NCI-H128 (cell line): Measurements from ENCODE around the gene THAP12.
"Not testable (repeated sequence)": the region's sequence is repeated elsewhere in the genome, so short reads cannot be mapped to it uniquely, and the experiment has no call there.

Experiments used
- DNase-seq: peaks from one replicate; lab custom pipeline; 2025; ENCODE audit not compliant: unreplicated experiment; lab: John Stamatoyannopoulos, UW

THAP12 gene, protein sequence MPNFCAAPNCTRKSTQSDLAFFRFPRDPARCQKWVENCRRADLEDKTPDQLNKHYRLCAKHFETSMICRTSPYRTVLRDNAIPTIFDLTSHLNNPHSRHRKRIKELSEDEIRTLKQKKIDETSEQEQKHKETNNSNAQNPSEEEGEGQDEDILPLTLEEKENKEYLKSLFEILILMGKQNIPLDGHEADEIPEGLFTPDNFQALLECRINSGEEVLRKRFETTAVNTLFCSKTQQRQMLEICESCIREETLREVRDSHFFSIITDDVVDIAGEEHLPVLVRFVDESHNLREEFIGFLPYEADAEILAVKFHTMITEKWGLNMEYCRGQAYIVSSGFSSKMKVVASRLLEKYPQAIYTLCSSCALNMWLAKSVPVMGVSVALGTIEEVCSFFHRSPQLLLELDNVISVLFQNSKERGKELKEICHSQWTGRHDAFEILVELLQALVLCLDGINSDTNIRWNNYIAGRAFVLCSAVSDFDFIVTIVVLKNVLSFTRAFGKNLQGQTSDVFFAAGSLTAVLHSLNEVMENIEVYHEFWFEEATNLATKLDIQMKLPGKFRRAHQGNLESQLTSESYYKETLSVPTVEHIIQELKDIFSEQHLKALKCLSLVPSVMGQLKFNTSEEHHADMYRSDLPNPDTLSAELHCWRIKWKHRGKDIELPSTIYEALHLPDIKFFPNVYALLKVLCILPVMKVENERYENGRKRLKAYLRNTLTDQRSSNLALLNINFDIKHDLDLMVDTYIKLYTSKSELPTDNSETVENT

DNA sequence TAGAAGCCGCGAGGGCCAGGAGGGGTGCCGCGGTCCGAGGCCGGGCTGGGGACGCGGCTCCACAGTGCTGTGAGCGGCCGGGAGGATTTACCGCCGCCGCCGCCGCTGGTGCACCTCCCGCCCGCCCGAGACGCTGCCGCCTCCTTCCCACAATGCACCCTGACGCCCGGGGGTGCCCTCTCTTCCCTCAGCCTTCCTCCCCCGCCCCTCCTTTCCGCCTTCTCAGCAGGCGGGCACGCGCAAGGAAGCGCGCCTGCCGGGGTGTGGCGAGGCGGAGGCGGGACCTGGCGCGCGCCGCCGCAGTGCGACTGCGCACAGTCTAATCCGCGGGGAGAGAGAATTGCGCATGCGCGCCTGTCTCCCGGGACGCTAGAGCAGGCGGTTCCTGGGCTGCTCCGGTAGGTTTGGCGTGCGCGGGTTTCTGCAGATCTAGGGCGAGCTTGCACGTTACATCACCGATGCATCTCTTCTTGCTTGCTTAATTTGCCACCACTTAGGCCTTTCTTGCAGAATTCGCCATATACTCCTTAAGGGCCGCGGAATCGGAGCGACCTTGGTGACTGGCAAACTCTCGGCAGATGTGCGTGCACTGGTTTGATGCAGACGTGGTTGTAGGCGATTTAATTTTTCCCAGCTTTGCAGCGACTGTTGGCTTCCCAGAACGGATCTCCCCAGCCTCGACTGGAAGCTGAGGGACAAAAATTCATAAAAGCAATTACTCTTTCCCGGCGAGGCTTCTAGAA lies at the start of gene THAP12, which contains the start of gene GVQW3:
TSS of gene THAP12 (minus strand) at position 156 of the 743 bp plus-strand sequence. CDS start 296 bp downstream, outside the sequence.
TSS of gene GVQW3 (plus strand) at position 347 of the 743 bp plus-strand sequence. CDS start 506 bp downstream, outside the sequence.
- peak; percentile 92 for DNase-seq

DNA sequence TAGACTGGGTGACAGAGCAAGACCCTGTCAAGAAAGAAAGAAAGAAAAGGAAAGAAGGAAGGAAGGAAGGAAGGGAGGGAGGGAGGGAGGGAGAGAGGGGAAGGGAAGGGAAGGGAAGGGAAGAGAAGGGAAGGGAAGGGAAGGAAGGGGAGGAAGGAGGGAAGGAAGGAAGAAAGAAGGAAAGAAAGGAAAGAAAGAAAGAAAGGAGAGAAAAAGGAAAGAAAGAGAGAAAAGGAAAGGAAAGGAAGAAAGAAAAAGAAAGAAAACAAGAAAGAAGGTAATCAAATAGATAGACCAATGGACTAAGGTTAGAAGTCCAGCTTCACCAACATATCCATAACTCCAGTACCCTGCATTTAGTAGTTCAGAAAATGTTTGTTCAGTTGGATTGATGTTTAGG lies 45.7 kb upstream of the THAP12 start:
- no peak for DNase-seq

DNA sequence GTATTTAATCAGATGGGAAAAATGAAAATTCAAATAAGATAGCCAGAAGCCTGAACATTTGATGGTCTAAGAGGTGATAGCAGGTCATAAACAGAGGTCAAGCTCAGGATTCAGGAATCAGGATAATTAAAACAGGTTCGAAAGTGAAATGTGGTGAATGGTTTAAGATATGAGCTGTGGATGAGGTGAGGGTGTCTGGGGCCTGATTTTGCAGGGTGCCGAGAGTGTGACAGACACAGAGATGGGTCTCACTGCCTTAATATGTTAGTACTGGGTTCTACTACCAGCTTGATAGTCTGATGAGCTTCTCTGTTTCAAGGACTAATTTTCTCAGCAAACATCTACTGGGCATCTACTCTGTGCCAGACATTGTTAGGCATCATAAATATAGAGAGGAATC lies 44.0 kb upstream of the THAP12 start:
- DNase-seq: no peak

DNA sequence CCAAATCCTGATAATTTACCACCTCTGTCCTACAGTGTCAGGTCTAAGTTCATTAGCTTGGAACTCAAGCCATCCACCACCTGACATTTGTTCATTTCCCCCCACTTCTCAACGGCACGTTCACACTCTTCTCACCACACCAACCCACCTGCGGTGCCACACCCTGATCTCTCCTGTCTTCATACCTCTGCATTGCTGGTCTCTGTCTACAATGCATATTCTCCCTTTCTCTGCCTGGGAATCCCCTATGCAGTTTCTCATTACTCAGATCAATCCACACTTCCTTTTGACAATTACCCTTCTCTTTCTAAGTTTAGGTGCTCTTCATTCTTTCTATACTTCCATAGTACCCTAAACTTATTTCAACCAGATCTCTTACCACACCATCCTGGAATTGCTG lies 43.4 kb upstream of the THAP12 start:
- DNase-seq: no peak

DNA sequence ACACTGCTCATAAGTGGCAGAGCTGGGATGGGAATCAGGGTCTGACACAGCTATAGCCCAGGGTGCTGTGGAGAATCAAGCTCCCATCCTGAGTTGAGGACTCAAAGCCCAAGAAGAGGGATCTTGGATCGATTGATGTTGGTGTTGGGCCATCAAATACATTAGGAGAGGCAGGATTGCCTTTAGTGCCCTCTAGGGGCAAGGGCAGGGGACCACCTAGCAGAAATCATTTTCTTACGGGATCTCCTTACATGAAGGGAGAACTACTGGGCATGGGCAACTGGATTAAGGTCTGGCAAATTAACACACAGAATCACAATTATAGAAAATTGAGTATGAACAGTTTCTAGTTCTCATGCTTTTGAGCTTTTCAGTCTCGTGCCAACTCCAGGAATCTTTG lies 39.0 kb upstream of the THAP12 start:
- no peak for DNase-seq

DNA sequence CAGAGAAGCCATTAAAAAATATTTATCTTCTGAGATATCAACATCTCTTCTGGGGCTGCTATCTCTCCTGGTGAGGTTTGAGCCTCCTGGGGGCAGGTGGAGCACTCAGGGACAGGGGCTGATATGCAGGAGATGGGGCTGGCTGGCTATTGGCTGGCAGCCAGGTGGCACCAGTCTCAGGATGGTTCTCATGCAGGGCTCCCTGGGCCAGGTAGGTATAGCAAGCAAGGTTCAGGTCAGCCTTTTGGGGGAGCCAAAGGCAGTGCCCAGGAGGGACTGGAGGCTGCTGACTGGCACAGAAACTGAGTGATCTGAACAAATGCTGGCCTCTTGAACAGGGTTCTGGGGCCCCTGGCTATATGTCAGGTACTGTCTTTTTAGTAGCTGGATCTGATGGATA lies 34.1 kb upstream of the THAP12 start:
- no peak for DNase-seq

DNA sequence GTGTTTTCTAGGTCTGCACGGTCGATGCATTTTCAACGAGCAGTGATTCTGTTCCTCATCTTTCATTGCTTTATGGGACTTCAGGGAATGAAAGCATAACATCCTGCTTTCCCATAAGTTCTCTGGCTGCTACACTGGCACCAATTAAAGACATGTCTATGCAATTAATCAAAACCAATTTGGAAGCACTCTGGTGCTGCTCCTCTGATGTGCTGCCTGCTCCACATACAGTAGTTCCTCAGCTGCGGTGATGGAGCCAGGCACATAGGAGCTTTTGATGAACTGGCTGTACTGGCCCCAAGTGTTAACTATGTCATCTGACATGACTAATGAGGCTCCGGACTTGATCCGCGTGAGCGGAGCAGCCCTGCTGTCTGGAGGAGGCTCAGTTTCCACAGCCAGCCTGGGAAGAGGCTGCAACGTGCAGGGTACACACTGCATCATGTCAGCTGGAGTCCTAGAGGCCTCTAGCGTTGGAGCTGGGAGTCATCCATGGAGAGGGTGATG lies 30.0 kb upstream of the THAP12 start:
- DNase-seq: no peak

DNA sequence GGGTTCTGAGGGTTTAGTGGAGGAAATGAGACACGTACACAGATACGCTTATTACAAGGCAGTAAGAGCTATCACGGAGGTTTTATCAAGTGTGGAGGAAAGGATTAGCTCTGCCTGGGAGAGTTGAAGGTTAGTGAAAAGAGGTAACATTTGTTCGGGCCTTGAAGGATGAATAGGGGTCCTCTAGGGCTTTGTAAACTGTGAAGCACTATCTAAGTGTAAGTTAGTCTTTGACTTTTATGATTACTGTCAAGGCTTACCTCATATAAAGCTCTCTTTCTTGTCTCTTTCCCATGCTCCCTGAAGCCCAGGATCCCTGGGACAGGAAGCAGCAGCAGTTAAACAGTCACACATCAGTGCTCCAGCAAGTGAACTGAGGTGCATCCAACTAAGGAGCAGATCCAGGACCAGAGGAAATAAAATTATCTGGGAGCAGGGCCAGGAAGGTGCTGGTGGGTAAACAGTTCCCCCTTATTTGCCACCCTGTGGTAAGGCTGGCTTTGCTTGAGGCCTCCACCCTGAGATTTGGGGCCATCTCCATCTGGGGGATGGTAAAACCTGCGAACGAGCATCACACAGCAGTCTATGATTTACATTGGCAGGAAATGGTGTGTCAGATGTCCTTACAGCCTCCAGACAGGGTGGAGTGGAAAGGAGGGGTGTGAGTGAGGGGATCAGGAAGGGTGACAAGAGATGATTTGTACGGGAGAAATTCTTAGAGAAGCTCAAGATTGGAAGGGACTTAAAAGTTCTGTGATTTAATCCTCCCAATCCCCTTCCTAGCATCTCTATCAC lies 27.4 kb upstream of the THAP12 start:
- DNase-seq: no peak

DNA sequence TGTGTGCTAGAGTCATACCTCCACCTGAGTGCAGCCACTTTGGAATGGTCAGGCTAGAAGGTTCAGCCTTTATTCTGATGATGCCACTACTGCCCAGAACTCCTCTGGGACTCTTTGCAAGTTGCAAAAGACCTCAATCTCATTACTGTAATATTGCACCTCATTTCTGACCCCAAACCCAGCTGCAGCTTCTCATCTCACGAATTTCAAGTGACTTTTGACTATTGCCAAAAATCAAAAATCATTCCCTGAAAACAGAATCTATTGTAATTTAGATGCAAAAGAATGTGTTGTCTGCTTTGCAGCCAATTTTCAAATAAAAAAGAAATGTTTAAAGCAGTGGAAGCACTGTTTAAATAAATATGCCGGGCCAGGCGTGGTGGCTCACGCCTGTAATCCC lies 25.4 kb upstream of the THAP12 start:
- no peak for DNase-seq

DNA sequence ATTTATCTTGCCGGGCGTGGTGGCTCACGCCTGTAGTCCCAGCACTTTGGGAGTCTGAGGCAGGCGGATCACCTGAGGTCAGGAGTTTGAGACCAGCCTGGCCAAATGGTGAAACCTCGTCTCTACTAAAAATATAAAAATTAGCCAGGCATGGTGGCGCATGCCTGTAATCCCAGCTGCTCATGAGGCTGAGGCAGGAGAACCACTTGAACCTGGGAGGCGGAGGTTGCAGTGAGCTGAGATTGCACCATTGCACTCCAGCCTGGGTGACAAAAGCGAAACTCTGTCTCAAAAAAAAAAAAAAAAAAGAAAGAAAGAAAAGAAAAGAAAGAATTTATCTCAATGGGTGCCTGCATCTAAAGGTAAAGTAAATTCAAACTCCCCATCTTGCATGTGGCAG lies 20.6 kb upstream of the THAP12 start:
- DNase-seq: not testable (repeated sequence)

DNA sequence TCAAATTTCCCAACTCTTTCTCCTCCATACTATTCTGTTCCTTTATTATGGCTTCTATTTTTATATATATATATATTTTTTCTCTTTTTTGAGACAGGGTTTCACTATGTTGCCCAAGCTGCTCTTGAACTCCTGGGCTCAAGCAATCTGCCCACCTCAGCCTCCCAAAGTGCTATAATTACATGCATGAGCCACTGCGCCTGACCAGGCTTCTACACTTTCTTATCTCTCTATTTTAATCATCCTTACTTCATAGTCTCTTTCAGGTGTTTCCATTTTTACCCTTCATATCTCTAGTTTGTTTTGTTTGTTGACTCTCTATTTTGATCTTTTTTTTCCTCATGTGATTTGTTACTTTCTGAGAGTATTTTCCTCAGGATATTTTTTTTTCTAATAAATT lies 20.0 kb upstream of the THAP12 start:
- no peak for DNase-seq

DNA sequence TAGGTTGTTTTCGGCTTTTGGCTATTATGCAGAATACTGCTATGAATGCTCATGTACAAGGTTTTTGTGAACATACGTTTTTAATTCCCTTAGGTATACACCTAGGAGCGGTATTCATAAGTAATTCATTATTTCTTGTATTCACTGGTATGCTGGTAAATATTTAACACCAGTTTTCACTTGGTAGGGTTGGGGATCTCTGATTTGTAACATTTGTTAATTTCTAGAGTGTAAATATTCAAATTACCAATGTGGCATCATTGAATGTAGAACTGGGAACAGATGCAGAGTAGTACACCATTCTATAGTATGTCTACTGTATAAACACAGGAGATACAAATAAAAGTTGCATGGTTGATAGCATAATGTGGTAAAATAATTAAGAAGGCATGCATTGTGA lies 16.5 kb upstream of the THAP12 start:
- DNase-seq: no peak

DNA sequence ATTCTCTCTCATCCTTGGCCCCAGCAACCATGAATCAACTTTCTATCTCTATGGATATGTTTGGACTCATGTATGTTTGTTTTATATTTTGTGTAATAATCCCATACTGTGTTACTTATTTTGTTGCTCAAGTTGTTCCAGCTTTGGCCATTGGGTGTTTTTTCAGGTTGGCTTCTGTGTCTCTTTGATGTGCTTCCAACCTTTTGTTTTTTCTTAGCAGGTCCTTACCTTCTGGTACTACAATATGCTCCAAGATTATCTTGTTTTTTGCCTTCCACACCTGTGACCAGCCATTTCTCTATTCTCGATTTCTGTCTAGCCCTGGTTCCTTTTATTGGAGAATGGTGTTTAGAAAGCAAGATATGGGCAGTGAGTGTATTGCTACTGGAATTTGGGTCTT lies 14.4 kb upstream of the THAP12 start:
- DNase-seq: no peak

DNA sequence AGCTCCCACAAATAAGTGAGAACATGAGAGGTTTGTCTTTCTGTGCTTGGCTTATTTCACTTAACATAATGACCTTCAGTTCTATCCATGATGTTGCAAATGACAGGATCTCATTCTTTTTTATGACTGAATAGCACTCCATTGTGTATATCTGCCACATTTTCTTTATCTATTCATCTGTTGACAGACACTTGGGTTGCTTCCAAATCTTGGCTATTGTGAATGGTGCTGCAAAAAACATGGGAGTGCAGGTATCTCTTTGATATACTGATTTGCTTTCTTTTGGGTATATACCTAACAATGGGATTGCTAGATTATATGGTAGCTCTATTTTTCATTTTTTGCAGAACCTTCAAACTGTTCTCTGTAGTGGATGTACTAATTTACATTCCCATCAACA lies 13.5 kb upstream of the THAP12 start:
- DNase-seq: no peak

DNA sequence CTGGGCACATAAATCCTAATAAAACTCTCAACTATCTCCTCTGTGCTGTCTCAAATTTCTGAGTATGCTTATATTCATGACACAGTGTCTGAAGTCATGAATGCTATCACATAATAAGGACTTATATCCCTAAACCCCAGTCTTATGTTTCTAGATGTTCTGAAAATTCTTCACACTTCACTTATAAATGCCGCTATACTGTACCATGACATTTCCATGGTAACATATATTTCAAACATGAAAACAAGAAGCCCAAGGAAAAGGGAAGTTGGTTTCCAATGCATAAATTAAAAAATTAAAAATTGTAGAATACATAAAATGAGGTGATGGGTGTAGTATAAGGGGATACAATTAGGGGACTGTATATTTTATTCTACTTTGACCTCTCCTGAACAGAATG lies 11.9 kb upstream of the THAP12 start:
- no peak for DNase-seq

DNA sequence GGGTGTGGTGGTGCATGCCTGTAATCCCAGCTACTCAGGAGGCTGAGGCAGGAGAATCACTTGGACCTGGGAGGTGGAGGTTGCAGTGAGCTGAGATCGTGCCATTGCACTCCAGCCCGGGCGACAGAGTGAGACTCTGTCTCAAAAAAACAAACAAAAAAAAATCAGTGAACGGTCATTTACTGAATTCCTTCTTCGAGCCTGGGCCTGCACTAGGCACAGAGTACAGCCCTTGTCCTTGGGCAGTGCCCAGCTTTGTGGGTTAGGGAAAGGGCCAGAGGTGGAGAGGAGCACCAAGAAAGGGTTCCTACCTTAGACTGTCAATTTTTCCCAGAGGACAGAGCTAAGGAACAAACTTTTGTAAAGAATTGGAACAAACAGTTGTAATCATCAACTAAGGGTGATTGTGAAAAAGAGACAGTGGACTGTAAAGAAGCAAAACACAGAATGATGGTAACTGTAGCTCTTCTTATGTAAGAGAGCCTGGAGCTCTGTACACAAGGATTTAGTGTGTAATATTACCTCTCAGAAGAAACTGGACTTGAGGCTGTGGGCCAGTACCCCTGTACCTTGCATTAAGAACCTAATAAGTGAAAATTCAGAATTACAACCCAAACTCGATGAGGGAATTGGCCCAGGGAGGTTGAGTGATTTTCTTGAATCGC lies 11.0 kb upstream of the THAP12 start:
- no peak for DNase-seq

DNA sequence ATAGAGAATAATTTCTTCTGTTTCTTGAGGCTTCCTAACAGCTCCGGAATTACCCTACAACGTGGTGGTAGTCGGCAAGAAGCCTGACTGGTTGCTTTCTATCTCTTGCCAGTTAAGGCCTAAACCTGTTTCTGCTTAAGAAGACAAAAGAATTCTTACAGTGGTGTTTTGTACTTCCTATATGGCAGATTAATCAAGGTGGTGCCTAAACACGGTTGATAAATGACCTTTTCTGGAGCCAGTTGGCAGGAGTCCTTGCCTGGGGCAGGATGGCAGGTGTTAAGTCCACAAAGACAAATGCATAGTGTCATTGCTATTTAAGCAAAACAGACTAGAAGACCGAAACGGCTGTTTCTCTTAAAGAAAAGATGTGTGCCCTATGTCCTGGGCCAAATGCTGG lies 10.1 kb upstream of the THAP12 start:
- no peak for DNase-seq

DNA sequence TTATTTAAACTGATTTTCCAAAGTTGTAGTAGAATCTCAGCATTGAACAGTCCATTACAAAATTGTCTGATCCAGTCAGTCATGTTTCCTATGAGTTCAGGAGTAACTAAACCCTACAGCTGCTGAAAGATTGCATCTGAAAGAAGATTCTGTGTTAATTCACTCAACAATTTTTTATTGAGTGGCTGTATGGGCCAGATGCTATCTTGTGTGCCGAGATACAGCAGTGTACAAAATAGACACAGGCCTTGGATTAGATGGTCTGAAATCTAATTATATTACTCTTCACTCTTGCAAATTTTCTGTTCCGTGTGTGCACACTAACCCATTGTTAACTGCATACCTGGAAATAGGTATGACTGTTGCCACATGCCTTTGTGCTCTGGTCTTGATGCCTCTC lies 7.5 kb upstream of the THAP12 start:
- no peak for DNase-seq

DNA sequence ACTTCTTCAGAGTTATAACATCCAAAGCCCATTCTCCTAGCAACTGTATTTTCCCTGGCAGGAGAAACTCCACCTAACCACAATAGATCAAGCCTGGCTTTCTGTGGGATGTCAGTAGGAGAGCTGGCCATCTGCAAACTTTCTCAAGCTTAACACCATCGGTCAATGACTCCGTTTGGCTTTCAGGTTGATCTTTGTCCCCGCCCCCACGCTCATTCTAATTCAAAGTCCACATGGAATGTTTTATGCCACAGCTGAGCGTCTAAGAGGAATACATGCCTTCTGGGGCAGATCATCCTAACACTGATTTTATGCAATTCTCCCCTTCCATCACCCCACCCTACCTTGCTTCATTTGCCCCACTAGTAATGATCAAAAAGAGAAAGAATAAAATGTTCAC lies 5.0 kb upstream of the THAP12 start:
- DNase-seq: no peak

DNA sequence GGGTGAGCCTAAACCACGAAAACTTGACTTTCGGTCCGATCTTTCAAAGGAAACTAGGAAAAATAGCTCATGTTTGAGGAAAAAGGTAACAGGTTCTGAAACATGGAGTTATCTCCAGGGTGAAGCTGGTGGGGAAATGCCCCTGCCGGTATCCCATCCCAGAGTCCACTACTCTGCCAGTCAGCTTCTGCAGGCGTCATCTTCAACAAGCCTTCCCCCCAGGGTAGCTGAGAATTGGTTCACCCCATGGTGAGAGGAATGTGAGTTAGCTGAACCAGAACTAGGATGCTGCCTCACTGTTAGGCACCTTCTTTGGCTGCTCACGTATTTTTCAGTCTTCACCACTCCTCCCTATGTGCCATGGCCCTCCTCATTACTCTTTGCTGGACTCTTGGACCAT lies 1.3 kb upstream of the THAP12 start:
- no peak for DNase-seq
